MM.1S (cell line): ENCODE measurements around the gene SRA1.

Experiments used
- DNase-seq: peaks from one replicate; pipeline ENCODE4 v3.0.0-alpha.2; 2015
- H2AFZ ChIP-seq: fragments of 300-600 bp; sonication (generic); 2 replicates; pipeline ENCODE4 v1.6.0; 2016; ENCODE audit warnings: antibody characterized with exemption, low read length
- H3F3A ChIP-seq: fragments of 300-600 bp; sonication (generic); 2 replicates; pipeline ENCODE4 v1.6.1; 2016; ENCODE audit warnings: mild to moderate bottlenecking, antibody characterized with exemption, low read length, moderate library complexity, mixed read lengths; ENCODE audit not compliant: insufficient read depth
- H3K27ac ChIP-seq: fragments of 300-600 bp; sonication (generic); 2 replicates; pipeline ENCODE4 v1.5.1; 2016; ENCODE audit warnings: mild to moderate bottlenecking, low read length
- H3K27me3 ChIP-seq: fragments of 300-600 bp; sonication (generic); replicated peaks from 2 replicates; pipeline ENCODE4 v1.6.0; 2016; ENCODE audit warnings: low read length; ENCODE audit not compliant: insufficient read depth
- H3K36me3 ChIP-seq: fragments of 300-600 bp; sonication (generic); replicated peaks from 2 replicates; pipeline ENCODE4 v1.6.1; 2016; ENCODE audit warnings: mild to moderate bottlenecking, low read length, mixed read lengths; ENCODE audit not compliant: insufficient read depth
- H3K4me1 ChIP-seq: fragments of 300-600 bp; sonication (generic); 2 replicates; pipeline ENCODE4 v1.6.1; 2016; ENCODE audit warnings: low read length, mixed read lengths
- H3K4me2 ChIP-seq: fragments of 300-600 bp; sonication (generic); 2 replicates; pipeline ENCODE4 v1.6.0; 2016; ENCODE audit warnings: low read depth, low read length
- H3K4me3 ChIP-seq: fragments of 300-600 bp; sonication (generic); 2 replicates; pipeline ENCODE4 v1.5.1; 2016; ENCODE audit warnings: low read length, mixed read lengths
- H3K79me2 ChIP-seq: fragments of 300-600 bp; sonication (generic); 2 replicates; pipeline ENCODE4 v1.6.1; 2016; ENCODE audit warnings: mixed run types, low read length, mixed read lengths
- H3K9ac ChIP-seq: fragments of 300-600 bp; sonication (generic); 2 replicates; pipeline ENCODE4 v1.6.1; 2016; ENCODE audit warnings: low read length, mixed read lengths
- H3K9me2 ChIP-seq: fragments of 300-600 bp; sonication (generic); replicated peaks from 2 replicates; pipeline ENCODE4 v1.6.1; 2016; ENCODE audit warnings: mild to moderate bottlenecking, low read length, mixed read lengths; ENCODE audit not compliant: insufficient read depth
- H3K9me3 ChIP-seq: fragments of 300-600 bp; sonication (generic); replicated peaks from 2 replicates; pipeline ENCODE4 v1.6.1; 2016; ENCODE audit warnings: mild to moderate bottlenecking, low read length, mixed read lengths; ENCODE audit not compliant: insufficient read depth
- H4K20me1 ChIP-seq: fragments of 300-600 bp; sonication (generic); 2 replicates; pipeline ENCODE4 v1.6.1; 2016; ENCODE audit warnings: mild to moderate bottlenecking, low read length, moderate library complexity, mixed read lengths; ENCODE audit not compliant: insufficient read depth
- CTCF ChIP-seq: fragments of 300-600 bp; sonication (generic); IDR thresholded peaks from 2 replicates; pipeline ENCODE4 v1.5.1; 2016; ENCODE audit warnings: antibody characterized with exemption, low read length, mixed read lengths
- EZH2 ChIP-seq: fragments of 300-600 bp; sonication (generic); optimal IDR thresholded peaks from 2 replicates; pipeline ENCODE3; 2017; ENCODE audit warnings: low read depth, mild to moderate bottlenecking, antibody characterized with exemption, low read length, mixed read lengths
- EZH2phosphoT487 ChIP-seq: fragments of 300-600 bp; sonication (generic); IDR thresholded peaks from 2 replicates; pipeline ENCODE4 v1.6.1; 2018; ENCODE audit warnings: antibody characterized with exemption, low read length

The SRA1 gene

DNA sequence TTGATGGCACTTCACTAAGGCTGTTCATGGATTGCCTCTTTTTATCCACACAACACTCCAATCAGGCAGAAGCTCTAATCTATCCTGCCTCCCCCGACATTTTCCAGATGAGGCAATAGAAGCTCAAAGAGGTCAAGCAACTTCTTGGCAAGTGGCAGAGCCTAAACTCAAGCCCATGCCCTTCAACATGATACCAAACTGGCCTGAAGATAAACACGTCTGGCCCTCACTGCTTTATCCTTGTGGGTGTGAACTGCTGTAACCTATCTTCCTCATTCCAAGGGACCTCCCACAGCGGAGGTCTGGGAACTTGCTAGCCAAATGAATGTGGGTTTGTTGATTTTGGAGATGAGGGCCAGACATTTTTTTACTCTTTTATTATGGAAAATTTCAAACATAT, 16.9 kb upstream of the SRA1 start:
- peaks cover 8% of the 10 kb centered on the region for H3F3A ChIP-seq

GRCh38 chr5:140573683-140574082, 16.4 kb upstream of the SRA1 start:
- TF ChIP-seq EZH2phosphoT487, result no peak
- TF ChIP-seq CTCF, result no peak
- TF ChIP-seq EZH2, result no peak
- Histone ChIP-seq H3K4me2 (no peak overlapping the region), H3K4me1 (peaks cover 16% of the 10 kb centered on the region)

More for the DNA sequence above, 16.9 kb upstream of the SRA1 start:
- Histone ChIP-seq H3K9me3 (no peaks in the 10 kb centered on the region), H3K9ac (no peak overlapping the region), H4K20me1 (no peaks in the 10 kb centered on the region), H3K27me3 (no peaks in the 10 kb centered on the region), H3K4me3 (no peak overlapping the region), H3K9me2 (no peaks in the 10 kb centered on the region), H3K27ac (no peak overlapping the region), H3K79me2 (0 out of 2 replicates have a peak, but pooled peaks cover 6% of the 10 kb centered on the region), H3K36me3 (no peaks in the 10 kb centered on the region), H2AFZ (no peak overlapping the region), H3K4me1 (peaks cover 12% of the 10 kb centered on the region), H3K4me2 (no peak overlapping the region)
- TF ChIP-seq EZH2 (no peak), EZH2phosphoT487 (no peak), CTCF (no peak)
- no peak for DNase-seq

GRCh38 chr5:140571105-140571504, 13.8 kb upstream of the SRA1 start:
- H4K20me1 ChIP-seq, result no peaks in the 10 kb centered on the region
- H3F3A ChIP-seq, result peaks cover 18% of the 10 kb centered on the region
- no peak overlapping the region for H3K4me2 ChIP-seq
- no peaks in the 10 kb centered on the region for H3K9me3 ChIP-seq
- H3K9ac ChIP-seq, result no peak overlapping the region
- no peak overlapping the region for H3K4me3 ChIP-seq
- peaks cover 30% of the 10 kb centered on the region for H3K4me1 ChIP-seq
- H3K36me3 ChIP-seq, result no peaks in the 10 kb centered on the region
- no peaks in the 10 kb centered on the region for H3K9me2 ChIP-seq
- no peak for DNase-seq
- H3K79me2 ChIP-seq, result peaks cover 30% of the 10 kb centered on the region
- TF ChIP-seq CTCF, result no peak
- TF ChIP-seq EZH2, result no peak
- TF ChIP-seq EZH2phosphoT487, result no peak
- no peaks in the 10 kb centered on the region for H3K27me3 ChIP-seq
- H3K27ac ChIP-seq, result no peak overlapping the region
- H2AFZ ChIP-seq, result no peak overlapping the region

More at GRCh38 chr5:140573683-140574082, 16.4 kb upstream of the SRA1 start:
- Histone ChIP-seq H3K27me3 (no peaks in the 10 kb centered on the region), H3K9me3 (no peaks in the 10 kb centered on the region), H3K9ac (no peak overlapping the region), H4K20me1 (no peaks in the 10 kb centered on the region), H3K4me3 (no peak overlapping the region), H3K27ac (no peak overlapping the region), H3K9me2 (no peaks in the 10 kb centered on the region), H3F3A (peaks cover 13% of the 10 kb centered on the region), H3K79me2 (0 out of 2 replicates have a peak, but pooled peaks cover 7% of the 10 kb centered on the region), H2AFZ (no peak overlapping the region), H3K36me3 (no peaks in the 10 kb centered on the region)
- no peak for DNase-seq
